A549 treated with CORT108297 at 1 μM for 4 hours (cell line): ENCODE results near the gene ANKRD7. TPM values are rescaled to one million over a fixed set of nuclear protein-coding genes. Genes with fewer than 3 reads are reported as not detected.

Experiments
- total RNA-seq: library from RNA; stranded (reverse); fragments of 200-300 nt; extraction: Qiagen RNA extraction; gene quantifications from 5 replicates; pipeline ENCODE4 v1.2.3, GENCODE V29; 2022

ANKRD7 gene
- 0.13 to 0.40 TPM (median 0.37 TPM) in 4 of 5 replicates, not detected in the other for total RNA-seq

GRCh38 chr7:118224521-118224920, at the start of gene ANKRD7:
Gene ANKRD7 (plus strand): TSS chr7:118224704. CDS start chr7:118224831, 127 bp downstream.

GRCh38 chr7:118183786-118184564, 40.5 kb upstream of the ANKRD7 start, which contains the start of gene LSM8:
Gene LSM8 (plus strand): TSS chr7:118184164. CDS start chr7:118184224, 60 bp downstream.

Other genes starting within 250 kb of the ANKRD7 start
- gene LSM8, start 40.5 kb upstream of the ANKRD7 start, total RNA-seq = 38.2 to 53.8 TPM (median 42.4 TPM) in 5 replicates